OCI-LY3 (cell line): ENCODE data around the gene SPTSSB.

Experiments
- EZH2phosphoT487 ChIP-seq: fragments of 200-600 bp; shearing (Covaris generic); IDR thresholded peaks from 2 replicates; pipeline ENCODE4 v1.6.1; 2018; ENCODE audit warnings: antibody characterized with exemption, mixed run types, low read depth
- TF ChIP-seq, protein P1 (sequence below): fragments of 200-600, 300-600 bp; sonication (generic); IDR thresholded peaks from 2 replicates; pipeline ENCODE4 v1.5.1; 2014; ENCODE audit warnings: antibody characterized with exemption, low read length, low read depth

DNA sequence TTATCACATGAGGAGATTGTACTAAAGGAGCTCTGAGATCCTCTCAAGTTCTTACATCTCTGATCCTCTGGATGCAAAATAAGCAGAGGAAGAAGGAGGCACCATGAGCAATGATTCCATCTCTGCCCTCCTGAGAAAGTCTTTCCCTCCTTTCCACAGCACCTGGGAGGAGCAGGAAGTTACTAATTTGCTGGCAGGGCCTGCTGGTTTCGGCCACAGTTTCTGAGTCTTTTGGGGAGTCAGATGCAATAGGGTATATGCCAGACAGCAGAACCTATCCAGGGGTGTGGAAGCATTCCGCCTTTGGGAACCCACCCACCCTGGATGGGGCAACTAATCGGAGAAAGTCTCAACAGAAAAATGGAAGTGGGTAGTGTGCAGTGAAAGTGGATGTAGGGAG, 38.5 kb upstream of the SPTSSB start:
- TF ChIP-seq, protein P1, sequence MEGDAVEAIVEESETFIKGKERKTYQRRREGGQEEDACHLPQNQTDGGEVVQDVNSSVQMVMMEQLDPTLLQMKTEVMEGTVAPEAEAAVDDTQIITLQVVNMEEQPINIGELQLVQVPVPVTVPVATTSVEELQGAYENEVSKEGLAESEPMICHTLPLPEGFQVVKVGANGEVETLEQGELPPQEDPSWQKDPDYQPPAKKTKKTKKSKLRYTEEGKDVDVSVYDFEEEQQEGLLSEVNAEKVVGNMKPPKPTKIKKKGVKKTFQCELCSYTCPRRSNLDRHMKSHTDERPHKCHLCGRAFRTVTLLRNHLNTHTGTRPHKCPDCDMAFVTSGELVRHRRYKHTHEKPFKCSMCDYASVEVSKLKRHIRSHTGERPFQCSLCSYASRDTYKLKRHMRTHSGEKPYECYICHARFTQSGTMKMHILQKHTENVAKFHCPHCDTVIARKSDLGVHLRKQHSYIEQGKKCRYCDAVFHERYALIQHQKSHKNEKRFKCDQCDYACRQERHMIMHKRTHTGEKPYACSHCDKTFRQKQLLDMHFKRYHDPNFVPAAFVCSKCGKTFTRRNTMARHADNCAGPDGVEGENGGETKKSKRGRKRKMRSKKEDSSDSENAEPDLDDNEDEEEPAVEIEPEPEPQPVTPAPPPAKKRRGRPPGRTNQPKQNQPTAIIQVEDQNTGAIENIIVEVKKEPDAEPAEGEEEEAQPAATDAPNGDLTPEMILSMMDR: no peak
- no peak for TF ChIP-seq EZH2phosphoT487
